GM21423 (cell line): ENCODE data around the gene PRDX1.
"Not testable (repeated sequence)": the region's sequence is repeated elsewhere in the genome, so short reads cannot be mapped to it uniquely, and the experiment has no call there.

Source experiments
- ATAC-seq: cut with Tn5 transposase; IDR thresholded peaks from one replicate; pipeline ENCODE4 v1.9.1; 2021; ENCODE audit warnings: mild to moderate bottlenecking, moderate library complexity; ENCODE audit not compliant: unreplicated experiment

Gene PRDX1

GRCh38 chr1:45536886-45537285, 15.2 kb upstream of the PRDX1 start:
- no peak for ATAC-seq

- ATAC-seq, result no peak
Observed at GRCh38 chr1:45535988-45536766, 14.5 kb upstream of the PRDX1 start.

- no peak for ATAC-seq
Observed at GRCh38 chr1:45531873-45532272, 10.2 kb upstream of the PRDX1 start.

DNA sequence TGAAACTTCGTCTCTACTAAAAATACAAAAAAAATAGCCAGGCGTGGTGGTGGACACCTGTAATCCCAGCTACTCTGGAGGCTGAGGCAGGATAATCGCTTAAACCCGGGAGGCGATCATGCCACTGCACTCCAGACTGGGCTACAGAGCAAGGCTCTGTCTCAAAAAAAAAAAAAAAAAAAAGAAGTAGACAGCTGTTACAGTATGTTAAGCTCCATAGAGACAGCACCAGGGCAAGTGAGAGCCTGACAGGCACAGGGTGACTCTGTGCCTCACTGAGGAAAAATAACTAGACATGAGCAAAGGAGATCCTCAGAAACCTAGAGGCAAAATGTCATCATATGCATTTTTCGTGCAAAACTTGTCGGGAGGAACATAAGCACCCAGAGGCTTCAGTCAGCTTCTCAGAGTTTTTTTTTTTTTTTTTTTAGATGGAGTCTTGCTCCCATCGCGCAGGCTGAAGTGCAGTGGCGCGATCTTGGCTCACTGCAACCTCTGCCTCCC, 9.0 kb upstream of the PRDX1 start:
- ATAC-seq, result no peak

- ATAC-seq, result no peak
Observed at GRCh38 chr1:45526135-45526644, 4.5 kb upstream of the PRDX1 start.

GRCh38 chr1:45523975-45524374, 2.3 kb upstream of the PRDX1 start:
- not testable (repeated sequence) for ATAC-seq

DNA sequence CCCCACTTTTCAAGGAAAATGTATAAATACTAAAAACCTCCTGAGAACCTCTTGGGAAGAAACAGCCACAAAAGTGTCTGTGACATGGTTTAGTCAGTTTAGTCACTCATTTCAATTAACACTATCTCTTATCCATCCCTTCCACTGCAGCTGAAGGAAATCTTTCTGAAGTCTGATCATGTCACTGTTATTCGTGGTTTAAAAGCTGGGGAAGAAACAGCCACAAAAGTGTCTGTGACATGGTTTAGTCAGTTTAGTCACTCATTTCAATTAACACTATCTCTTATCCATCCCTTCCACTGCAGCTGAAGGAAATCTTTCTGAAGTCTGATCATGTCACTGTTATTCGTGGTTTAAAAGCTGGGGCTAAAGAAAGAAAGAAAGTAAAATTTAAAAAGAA, 1.8 kb upstream of the PRDX1 start:
- not testable (repeated sequence) for ATAC-seq

DNA sequence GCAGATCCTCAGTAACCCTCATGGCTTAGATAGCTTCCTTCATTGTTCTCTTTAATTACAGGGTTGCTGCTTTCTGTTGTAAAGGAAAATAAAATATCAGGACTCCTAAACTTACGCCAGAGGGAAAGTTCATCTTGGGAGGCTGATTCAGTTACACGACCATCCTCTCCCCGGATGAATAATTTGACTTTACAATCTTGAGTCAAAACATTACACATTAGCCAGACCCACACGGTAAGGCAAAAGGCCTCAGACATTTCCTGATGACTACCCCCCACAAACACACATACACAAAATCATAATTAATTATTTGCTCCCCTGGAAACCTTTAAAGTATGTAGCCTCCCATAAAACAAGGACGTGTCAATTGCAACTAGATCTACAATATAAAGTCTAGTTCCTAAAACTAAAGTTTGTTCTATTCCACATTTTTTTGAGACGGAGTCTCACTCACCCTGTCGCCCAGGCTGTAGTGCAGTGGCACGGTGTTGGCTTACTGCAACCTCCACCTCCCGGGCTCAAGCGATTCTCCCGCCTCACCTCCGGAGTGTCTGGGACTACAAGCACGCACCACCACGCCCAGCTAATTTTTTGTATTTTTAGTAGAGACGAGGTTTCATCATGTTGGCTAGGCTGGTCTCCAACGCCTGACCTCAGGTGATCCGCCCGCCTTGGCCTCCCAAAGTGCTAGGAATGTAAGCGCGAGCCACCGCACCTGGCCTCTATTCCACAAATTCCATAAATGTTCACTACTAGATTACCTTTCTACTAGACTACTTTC, 830 bp upstream of the PRDX1 start:
- peak; percentile 15 for ATAC-seq

- ATAC-seq, result not testable (repeated sequence)
Observed at GRCh38 chr1:45519774-45520173, 1.9 kb downstream of the PRDX1 start.

- no peak for ATAC-seq
Observed at GRCh38 chr1:45518910-45519309, 2.8 kb downstream of the PRDX1 start.

DNA sequence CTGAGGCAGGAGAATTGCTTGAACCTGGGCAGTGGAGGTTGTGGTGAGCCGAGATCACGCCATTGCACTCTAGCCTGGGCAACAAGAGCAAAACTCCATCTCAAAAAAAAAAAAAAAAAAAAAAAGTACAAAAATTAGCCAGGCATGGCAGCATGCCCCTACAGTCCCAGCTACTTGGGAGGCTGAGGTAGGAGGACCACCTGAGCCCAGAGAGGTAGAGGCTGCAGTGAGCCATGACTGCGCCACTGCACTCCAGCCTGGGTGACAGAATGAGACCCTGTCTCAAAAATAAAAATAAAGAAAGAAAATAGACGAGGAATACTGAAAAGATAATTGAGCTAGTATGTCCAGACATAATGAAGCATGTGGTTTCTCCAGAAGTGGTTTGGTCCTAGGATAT, 3.3 kb downstream of the PRDX1 start:
- not testable (repeated sequence) for ATAC-seq

DNA sequence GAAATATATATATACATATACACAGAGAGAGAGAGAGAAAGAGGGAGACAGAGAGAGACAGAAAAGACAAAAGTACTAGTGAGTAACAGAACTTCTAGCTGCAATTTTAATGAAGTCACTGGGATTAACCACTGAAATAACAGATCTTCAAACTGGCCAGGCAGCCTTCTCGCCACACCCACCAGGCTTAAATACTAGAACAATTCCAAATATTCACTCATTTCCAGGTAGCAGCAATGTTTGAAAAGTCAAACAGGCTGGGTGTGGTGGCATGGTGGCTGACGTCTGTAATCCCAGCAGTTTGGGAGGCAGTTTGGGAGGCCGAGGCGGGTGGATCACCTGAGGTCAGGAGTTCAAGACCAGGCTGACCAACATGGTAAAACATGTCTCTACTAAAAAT, 5.2 kb downstream of the PRDX1 start:
- ATAC-seq, result no peak

DNA sequence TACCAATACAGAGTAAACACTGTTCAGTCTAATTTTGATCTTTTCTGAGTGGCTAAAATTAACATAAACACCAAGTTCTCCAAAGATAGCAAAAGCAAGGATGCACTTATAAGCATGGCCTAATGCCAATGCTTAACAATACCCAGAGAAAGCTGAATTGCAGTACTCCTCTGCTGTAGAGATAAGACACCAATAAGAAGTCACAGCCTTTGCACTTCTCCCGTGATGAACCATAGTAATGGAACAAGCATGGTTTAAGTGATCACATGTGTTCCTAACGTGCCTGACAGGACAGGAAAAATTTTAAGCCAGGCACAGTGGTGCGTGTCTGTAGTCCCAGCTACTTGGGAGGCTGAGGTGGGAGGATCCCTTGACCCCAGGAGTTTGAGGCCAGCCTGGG, 5.6 kb downstream of the PRDX1 start:
- ATAC-seq, result no peak

DNA sequence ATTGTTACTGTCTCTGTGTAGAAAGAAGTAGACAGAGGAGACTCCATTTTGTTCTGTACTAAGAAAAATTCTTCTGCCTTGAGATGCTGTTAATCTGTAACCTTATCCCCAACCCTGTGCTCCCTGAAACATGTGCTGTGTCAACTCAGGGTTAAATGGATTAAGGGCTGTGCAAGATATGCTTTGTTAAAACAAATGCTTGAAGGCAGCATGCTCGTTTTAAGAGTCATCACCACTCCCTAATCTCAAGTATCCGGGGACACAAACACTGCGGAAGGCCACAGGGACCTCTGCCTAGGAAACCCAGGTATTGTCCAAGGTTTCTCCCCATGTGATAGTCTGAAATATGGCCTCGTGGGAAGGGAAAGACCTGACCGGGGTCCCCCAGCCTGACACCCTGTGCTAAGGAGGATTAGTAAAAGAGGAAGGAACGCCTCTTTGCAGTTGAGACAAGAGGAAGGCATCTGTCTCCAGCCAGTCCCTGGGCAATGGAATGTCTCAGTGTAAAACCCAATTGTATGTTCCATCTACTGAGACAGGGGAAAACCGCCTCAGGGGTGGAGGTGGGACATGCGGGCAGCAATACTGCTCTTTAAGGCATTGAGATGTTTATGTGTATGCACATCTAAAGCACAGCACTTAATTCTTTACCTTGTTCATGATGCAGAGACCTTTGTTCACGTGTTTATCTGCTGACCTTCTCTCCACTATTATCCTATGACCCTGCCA, 8.0 kb downstream of the PRDX1 start:
- ATAC-seq, result not testable (repeated sequence)

- no peak for ATAC-seq
Observed at GRCh38 chr1:45512641-45513054, 9.0 kb downstream of the PRDX1 start.

DNA sequence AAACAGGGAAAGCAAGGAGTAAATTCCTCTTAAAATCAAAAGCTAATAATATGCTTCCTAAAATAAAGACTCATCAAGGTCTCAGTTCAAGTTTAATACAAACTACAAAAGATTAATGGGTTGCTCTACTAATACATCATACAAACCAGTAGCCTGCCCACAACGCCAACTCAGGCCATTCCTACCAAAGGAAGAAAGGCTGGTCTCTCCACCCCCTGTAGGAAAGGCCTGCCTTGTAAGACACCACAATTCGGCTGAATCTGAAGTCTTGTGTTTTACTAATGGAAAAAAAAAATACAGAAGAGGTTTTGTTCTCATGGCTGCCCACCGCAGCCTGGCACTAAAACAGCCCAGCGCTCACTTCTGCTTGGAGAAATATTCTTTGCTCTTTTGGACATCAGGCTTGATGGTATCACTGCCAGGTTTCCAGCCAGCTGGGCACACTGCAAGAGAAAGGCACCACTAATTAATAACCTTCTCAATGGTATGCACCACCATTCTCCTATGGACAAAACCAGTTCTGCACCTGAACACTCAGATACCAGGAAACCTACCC, 10.6 kb downstream of the PRDX1 start:
- no peak for ATAC-seq

DNA sequence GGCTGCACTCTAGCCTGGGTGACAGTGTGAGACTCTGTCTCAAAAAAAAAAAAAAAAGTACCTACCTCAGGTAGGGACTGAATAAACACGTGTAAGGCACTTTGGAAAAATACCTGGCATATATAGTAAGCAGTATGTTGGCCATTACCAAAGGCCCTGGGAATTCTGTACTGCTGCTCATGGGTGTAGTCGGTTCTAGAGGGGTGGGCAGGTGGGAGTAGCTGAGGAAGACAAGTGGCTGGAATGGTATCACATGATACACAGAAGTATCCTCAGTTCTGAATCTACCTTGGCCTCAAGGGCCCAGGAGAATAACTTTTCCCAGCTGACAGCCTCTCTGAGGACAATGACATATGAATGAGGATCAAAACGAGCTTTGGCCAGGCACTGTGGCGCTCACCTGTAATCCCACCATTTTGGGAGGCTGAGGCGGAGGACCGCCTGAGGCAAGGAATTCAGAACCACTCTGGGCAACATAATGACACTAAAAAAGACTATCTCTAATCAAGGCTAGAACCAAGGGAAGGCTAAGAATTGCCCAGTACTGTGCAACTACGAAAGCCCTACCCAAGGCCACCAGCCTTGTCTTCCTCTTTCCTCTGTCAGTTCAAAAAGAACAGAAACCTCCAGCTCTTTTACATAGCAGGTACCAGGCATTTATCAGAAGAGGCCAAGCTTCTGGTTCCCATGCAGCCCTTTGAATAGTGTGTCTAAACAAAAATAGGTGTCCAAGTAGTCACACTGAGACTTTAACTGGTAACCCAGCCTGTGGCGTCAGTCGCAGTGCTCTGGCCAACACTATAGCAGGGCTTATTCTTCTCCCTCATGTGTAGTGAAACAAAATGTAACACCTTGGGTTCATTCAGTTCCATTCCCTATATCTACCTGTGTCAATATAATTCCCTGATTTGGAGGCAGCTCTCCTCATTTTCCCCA, 11.4 kb downstream of the PRDX1 start:
- ATAC-seq, result no peak

- ATAC-seq, result no peak
Observed at GRCh38 chr1:45508295-45509151, 13.2 kb downstream of the PRDX1 start.

- no peak for ATAC-seq
Observed at GRCh38 chr1:45507893-45508292, 13.8 kb downstream of the PRDX1 start.
